ENCODE results near the gene SLC1A7. TPM values are rescaled to one million over a fixed set of nuclear protein-coding genes. Genes with fewer than 3 reads are reported as not detected.

Gene SLC1A7
- total and polyA plus RNA-seq, 3 donors from 2014 or later = 0.32 to 1.2 (median 0.47) TPM

DNA sequence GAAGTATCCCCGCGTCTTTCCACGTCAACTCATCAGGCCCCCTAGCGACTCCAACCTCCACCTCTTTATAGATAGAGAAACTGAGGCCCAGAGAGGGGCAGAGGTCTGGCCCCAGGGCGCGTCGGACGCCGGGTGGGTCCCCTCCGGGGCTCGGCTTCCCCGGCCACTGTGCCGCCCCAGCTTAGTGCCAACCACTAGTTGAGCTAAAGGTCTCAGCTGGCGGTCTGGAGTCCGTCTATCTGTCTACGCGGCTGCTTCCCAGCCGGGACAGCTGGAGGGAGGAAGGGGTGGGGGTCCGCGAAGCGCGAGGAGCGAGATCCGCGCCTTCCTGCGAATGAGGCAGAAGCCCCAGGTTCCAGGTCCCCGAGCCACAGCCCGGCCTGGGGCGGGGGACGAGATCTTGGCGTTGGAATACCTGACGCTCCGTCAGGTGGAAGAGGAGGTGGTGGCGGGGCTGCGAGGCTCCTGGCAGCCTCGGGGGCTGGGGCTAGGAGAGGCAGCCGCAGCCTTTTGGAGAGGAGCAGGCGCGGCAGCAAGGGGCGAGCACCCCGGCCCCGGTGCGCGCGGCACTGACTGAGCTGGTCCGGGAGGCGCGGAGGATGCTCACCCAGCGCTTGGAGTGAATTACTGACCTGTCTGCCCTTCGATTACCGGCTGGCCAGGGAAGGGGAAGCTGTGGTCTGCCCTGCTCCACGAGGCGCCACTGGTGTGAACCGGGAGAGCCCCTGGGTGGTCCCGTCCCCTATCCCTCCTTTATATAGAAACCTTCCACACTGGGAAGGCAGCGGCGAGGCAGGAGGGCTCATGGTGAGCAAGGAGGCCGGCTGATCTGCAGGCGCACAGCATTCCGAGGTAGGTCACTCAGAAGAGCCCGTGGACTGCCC lies 79.5 kb downstream of the SLC1A7 start:
- TF ChIP-seq, protein P1, sequence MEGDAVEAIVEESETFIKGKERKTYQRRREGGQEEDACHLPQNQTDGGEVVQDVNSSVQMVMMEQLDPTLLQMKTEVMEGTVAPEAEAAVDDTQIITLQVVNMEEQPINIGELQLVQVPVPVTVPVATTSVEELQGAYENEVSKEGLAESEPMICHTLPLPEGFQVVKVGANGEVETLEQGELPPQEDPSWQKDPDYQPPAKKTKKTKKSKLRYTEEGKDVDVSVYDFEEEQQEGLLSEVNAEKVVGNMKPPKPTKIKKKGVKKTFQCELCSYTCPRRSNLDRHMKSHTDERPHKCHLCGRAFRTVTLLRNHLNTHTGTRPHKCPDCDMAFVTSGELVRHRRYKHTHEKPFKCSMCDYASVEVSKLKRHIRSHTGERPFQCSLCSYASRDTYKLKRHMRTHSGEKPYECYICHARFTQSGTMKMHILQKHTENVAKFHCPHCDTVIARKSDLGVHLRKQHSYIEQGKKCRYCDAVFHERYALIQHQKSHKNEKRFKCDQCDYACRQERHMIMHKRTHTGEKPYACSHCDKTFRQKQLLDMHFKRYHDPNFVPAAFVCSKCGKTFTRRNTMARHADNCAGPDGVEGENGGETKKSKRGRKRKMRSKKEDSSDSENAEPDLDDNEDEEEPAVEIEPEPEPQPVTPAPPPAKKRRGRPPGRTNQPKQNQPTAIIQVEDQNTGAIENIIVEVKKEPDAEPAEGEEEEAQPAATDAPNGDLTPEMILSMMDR (IDR thresholded peaks at IDR 0.05) = no peak
- no peak for TF ChIP-seq POLR2A (IDR thresholded peaks at IDR 0.05)
- Histone ChIP-seq H3K27ac (peak overlapping the region; percentile 84 to 92), H3K9me3 (no peaks in the 10 kb centered on the region), H3K4me1 (peaks cover 18% of the 10 kb centered on the region), H3K27me3 (no peaks in the 10 kb centered on the region), H3K4me3 (peak overlapping the region; percentile 70), H3K36me3 (ENCODE audit: low read depth, missing control alignments) (no peaks in the 10 kb centered on the region)
- WGBS, 2 donors = 12 to 26% methylated on average over 18 to 58 of the region's 61 CpGs
- intact Hi-C loops (cut with DNase I; ENCODE audit: low total_unique reads) = no loop called here
- DNase-seq = peak; percentile 17

DNA sequence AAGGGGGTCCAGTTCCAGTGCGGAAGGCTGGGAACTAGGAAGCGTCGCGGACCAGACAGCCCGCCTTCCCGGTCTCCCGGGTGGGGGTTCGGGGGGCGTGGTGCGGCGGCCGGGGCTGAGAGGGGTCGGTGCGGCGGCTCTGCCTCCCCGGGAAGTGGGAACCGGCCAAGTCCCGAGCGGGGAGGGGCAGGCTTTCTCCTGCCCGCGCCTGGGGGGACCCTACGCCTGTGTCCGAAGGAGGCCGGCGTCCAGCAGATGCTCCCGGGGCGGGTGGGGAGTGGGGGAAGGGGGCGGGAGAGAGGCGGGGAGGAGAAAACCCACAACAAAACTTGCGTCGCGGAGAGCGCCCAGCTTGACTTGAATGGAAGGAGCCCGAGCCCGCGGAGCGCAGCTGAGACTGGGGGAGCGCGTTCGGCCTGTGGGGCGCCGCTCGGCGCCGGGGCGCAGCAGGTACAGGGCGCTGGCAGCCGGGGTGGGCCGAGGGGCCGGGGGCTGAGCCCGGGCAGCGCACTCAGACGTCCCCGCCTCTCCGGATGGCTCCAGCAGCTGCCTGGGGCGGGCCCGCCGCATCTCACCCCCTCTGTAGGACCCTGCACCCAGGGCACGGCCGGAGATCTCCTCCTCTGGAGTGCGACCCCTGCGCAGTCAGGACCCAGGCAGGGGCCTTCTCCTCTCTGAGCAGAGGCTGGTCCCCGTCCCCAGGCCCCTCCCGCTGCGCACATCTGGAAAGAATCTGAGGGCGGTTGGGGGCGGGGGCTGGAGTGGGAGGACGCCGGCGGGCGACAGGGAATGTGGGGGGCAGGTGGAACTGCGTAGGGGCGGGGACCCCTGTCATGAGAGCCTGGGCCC lies 80.4 kb downstream of the SLC1A7 start, which contains the start of gene PODN:
Gene PODN (plus strand): TSS at position 355 of the 849 bp plus-strand sequence. CDS start 7,643 bp downstream, outside the sequence.
- Histone ChIP-seq H3K36me3 (ENCODE audit: low read depth, missing control alignments) (no peaks in the 10 kb centered on the region), H3K4me3 (peak within 1 kb of the TSS; percentile 70), H3K27me3 (no peaks in the 10 kb centered on the region), H3K4me1 (peaks cover 18% of the 10 kb centered on the region), H3K9me3 (no peaks in the 10 kb centered on the region), H3K27ac (peak within 1 kb of the TSS; percentile 84 to 92)
- intact Hi-C loops (cut with DNase I; ENCODE audit: low total_unique reads) = no loop called here
- WGBS, 2 donors = 0 to 1% methylated on average over 4 to 51 of the region's 73 CpGs
- TF ChIP-seq, protein P1 (IDR thresholded peaks at IDR 0.05) = no peak
- peak; percentile 71 for DNase-seq

- no peaks in the 10 kb centered on the region for H3K9me3 ChIP-seq
- peak; percentile 76 for DNase-seq
- intact Hi-C loops (cut with DNase I; ENCODE audit: low total_unique reads) = no loop called here
- peak overlapping the region; percentile 84 to 92 for H3K27ac ChIP-seq
- H3K4me3 ChIP-seq = peak overlapping the region; percentile 70
- H3K4me1 ChIP-seq = peaks cover 18% of the 10 kb centered on the region
- H3K36me3 ChIP-seq (ENCODE audit: low read depth, missing control alignments) = no peaks in the 10 kb centered on the region
- H3K27me3 ChIP-seq = no peaks in the 10 kb centered on the region
- 15 to 24% methylated on average over 16 to 18 of the region's 19 CpGs for WGBS, 2 donors
- no peak for TF ChIP-seq POLR2A (IDR thresholded peaks at IDR 0.05)
- TF ChIP-seq, protein P1 (IDR thresholded peaks at IDR 0.05) = no peak
These were observed 81.1 kb downstream of the SLC1A7 start for GRCh38 chr1:53061123-53061858.

GRCh38 chr1:53060579-53060978 lies 81.9 kb downstream of the SLC1A7 start:
- no peaks in the 10 kb centered on the region for H3K9me3 ChIP-seq
- no peak for TF ChIP-seq POLR2A (IDR thresholded peaks at IDR 0.05)
- TF ChIP-seq, protein P1 (IDR thresholded peaks at IDR 0.05) = no peak
- peak; percentile 53 for DNase-seq
- intact Hi-C loops (cut with DNase I; ENCODE audit: low total_unique reads) = no loop called here
- peaks cover 18% of the 10 kb centered on the region for H3K4me1 ChIP-seq
- H3K27ac ChIP-seq = peak overlapping the region in 1 of 2 donors; percentile 92
- H3K27me3 ChIP-seq = no peaks in the 10 kb centered on the region
- H3K36me3 ChIP-seq (ENCODE audit: low read depth, missing control alignments) = no peaks in the 10 kb centered on the region
- WGBS, 2 donors = 54 to 63% methylated on average over 1 of the region's 1 CpG
- H3K4me3 ChIP-seq = no peak overlapping the region

All from testis (tissue), 3 donors.